ENCODE data around the gene ATF4.
A peak's percentile ranks its signal among the peaks of the same experiment; 100 is the strongest.
"Not testable (repeated sequence)": the region's sequence is repeated elsewhere in the genome, so short reads cannot be mapped to it uniquely, and the experiment has no call there.

ATF4 gene

GRCh38 chr22:39504071-39504470 lies 16.3 kb upstream of the ATF4 start:
- POLR2A ChIA-PET (ENCODE audit: low non-redundant PET) = interaction anchor here (0.6 kb wide), 1 partner anchor 35 kb away, joined by 3 read pairs; no protein-coding TSS in a partner anchor
- H3K27ac ChIP-seq = no peak overlapping the region
- CTCF ChIA-PET = no interaction called here
- DNase-seq (ENCODE audit: low spot score) = no peak
- no peak for TF ChIP-seq CTCF (conservative IDR thresholded peaks at IDR 0.05; ENCODE audit: low read depth)

GRCh38 chr22:39507021-39507420 lies 13.3 kb upstream of the ATF4 start:
- CTCF ChIA-PET = interaction anchor here (0.9 kb wide), 1 partner anchor 22 kb away, joined by 3 read pairs; no protein-coding TSS in a partner anchor
- DNase-seq (ENCODE audit: low spot score); H3K27ac ChIP-seq; POLR2A ChIA-PET (ENCODE audit: low non-redundant PET): not testable (repeated sequence)

- CTCF ChIA-PET = no interaction called here
- POLR2A ChIA-PET (ENCODE audit: low non-redundant PET) = no interaction called here
Measured at GRCh38 chr22:39508393-39508792, 12.0 kb upstream of the ATF4 start.

GRCh38 chr22:39510529-39511149 lies 9.7 kb upstream of the ATF4 start:
- no peak for DNase-seq (ENCODE audit: low spot score)
- H3K27ac ChIP-seq = no peak overlapping the region
- TF ChIP-seq CTCF (conservative IDR thresholded peaks at IDR 0.05; ENCODE audit: low read depth) = no peak
- CTCF ChIA-PET = no interaction called here
- POLR2A ChIA-PET (ENCODE audit: low non-redundant PET) = no interaction called here

More at GRCh38 chr22:39508393-39508792, 12.0 kb upstream of the ATF4 start:
- TF ChIP-seq CTCF (conservative IDR thresholded peaks at IDR 0.05; ENCODE audit: low read depth) = no peak
- no peak overlapping the region for H3K27ac ChIP-seq
- no peak for DNase-seq (ENCODE audit: low spot score)

GRCh38 chr22:39511226-39511625 lies 9.1 kb upstream of the ATF4 start:
- DNase-seq (ENCODE audit: low spot score) = no peak
- H3K27ac ChIP-seq = no peak overlapping the region
- TF ChIP-seq CTCF (conservative IDR thresholded peaks at IDR 0.05; ENCODE audit: low read depth) = no peak
- ChIA-PET POLR2A (ENCODE audit: low non-redundant PET) (no interaction called here), CTCF (no interaction called here)

GRCh38 chr22:39512026-39512425 lies 8.3 kb upstream of the ATF4 start:
- no peak for TF ChIP-seq CTCF (conservative IDR thresholded peaks at IDR 0.05; ENCODE audit: low read depth)
- CTCF ChIA-PET = interaction anchor here (0.6 kb wide), 2 partner anchors 22 to 163 kb away, joined by 3 to 7 read pairs; no protein-coding TSS in a partner anchor
- POLR2A ChIA-PET (ENCODE audit: low non-redundant PET) = no interaction called here
- DNase-seq (ENCODE audit: low spot score) = no peak
- H3K27ac ChIP-seq = peak overlapping the region; percentile 33; the same call in 1 of the 2 replicates

GRCh38 chr22:39513791-39514190 lies 6.6 kb upstream of the ATF4 start:
- H3K27ac ChIP-seq = peak overlapping the region; percentile 23; the same call in 1 of the 2 replicates
- ChIA-PET POLR2A (ENCODE audit: low non-redundant PET) (no interaction called here), CTCF (interaction anchor here (0.8 to 1.1 kb wide), 2 partner anchors 15 to 172 kb away, joined by 3 read pairs; no protein-coding TSS in a partner anchor)
- TF ChIP-seq CTCF (conservative IDR thresholded peaks at IDR 0.05; ENCODE audit: low read depth) = no peak
- DNase-seq (ENCODE audit: low spot score) = no peak
